Dermis microvascular lymphatic vessel endothelial cell (primary cell): ENCODE data around the gene ROR2. TPM values are rescaled to one million over a fixed set of nuclear protein-coding genes. Genes with fewer than 3 reads are reported as not detected.
"Not testable (repeated sequence)": the region's sequence is repeated elsewhere in the genome, so short reads cannot be mapped to it uniquely, and the experiment has no call there.

Source experiments
- DNase-seq, 2 donors: peaks; one replicate each; pipeline versions ENCODE4 v3.0.0 to v3.0.0-alpha.2; 2010; ENCODE audit warnings: low read depth in 2 of 2
- total RNA-seq: library from RNA; depleted of rRNA; stranded (reverse); fragments of >200 nt; gene quantifications from 2 replicates; pipeline ENCODE4 v1.2.1, GENCODE V29; 2014

Gene ROR2
- total RNA-seq, 1 donor from 2014 or later = not detected

- no peak for DNase-seq
These were observed 367.8 kb downstream of the ROR2 start for GRCh38 chr9:91582181-91582580.

- DNase-seq = no peak
These were observed 369.9 kb downstream of the ROR2 start for GRCh38 chr9:91580136-91580535.

- no peak for DNase-seq
These were observed 371.1 kb downstream of the ROR2 start for GRCh38 chr9:91578911-91579310.

GRCh38 chr9:91577633-91578061, 372.4 kb downstream of the ROR2 start:
- no peak for DNase-seq

- DNase-seq = no peak
These were observed 377.2 kb downstream of the ROR2 start for GRCh38 chr9:91572811-91573210.

- DNase-seq = no peak
These were observed 378.0 kb downstream of the ROR2 start for GRCh38 chr9:91572044-91572443.

- DNase-seq = no peak
These were observed 379.0 kb downstream of the ROR2 start for GRCh38 chr9:91571036-91571435.

- no peak for DNase-seq
These were observed 382.3 kb downstream of the ROR2 start for GRCh38 chr9:91567642-91568274.

GRCh38 chr9:91564081-91564670, 385.9 kb downstream of the ROR2 start:
- DNase-seq = no peak

GRCh38 chr9:91562416-91562815, 387.6 kb downstream of the ROR2 start:
- no peak for DNase-seq

GRCh38 chr9:91560301-91560700, 389.7 kb downstream of the ROR2 start:
- no peak for DNase-seq

- DNase-seq = no peak
These were observed 391.1 kb downstream of the ROR2 start for GRCh38 chr9:91558879-91559278.

- DNase-seq = no peak
These were observed 391.6 kb downstream of the ROR2 start for GRCh38 chr9:91558395-91558794.

GRCh38 chr9:91557327-91557726, 392.7 kb downstream of the ROR2 start:
- no peak for DNase-seq

- DNase-seq = no peak
These were observed 394.9 kb downstream of the ROR2 start for GRCh38 chr9:91555132-91555531.

- DNase-seq = no peak
These were observed 400.9 kb downstream of the ROR2 start for GRCh38 chr9:91549177-91549576.

- no peak for DNase-seq
These were observed 402.9 kb downstream of the ROR2 start for GRCh38 chr9:91547081-91547480.

- no peak for DNase-seq
These were observed 403.5 kb downstream of the ROR2 start for GRCh38 chr9:91546574-91546973.

- no peak for DNase-seq
These were observed 408.3 kb downstream of the ROR2 start for GRCh38 chr9:91541734-91542133.

- not testable (repeated sequence) for DNase-seq
These were observed 409.5 kb downstream of the ROR2 start for GRCh38 chr9:91540506-91540905.

GRCh38 chr9:91536211-91536691, 413.8 kb downstream of the ROR2 start:
- no peak for DNase-seq

- DNase-seq = no peak
These were observed 415.7 kb downstream of the ROR2 start for GRCh38 chr9:91534374-91534773.

GRCh38 chr9:91533382-91533781, 416.6 kb downstream of the ROR2 start:
- DNase-seq = no peak
